ENCODE data around the gene JAGN1.
"Not testable (repeated sequence)": the region's sequence is repeated elsewhere in the genome, so short reads cannot be mapped to it uniquely, and the experiment has no call there.

DNA sequence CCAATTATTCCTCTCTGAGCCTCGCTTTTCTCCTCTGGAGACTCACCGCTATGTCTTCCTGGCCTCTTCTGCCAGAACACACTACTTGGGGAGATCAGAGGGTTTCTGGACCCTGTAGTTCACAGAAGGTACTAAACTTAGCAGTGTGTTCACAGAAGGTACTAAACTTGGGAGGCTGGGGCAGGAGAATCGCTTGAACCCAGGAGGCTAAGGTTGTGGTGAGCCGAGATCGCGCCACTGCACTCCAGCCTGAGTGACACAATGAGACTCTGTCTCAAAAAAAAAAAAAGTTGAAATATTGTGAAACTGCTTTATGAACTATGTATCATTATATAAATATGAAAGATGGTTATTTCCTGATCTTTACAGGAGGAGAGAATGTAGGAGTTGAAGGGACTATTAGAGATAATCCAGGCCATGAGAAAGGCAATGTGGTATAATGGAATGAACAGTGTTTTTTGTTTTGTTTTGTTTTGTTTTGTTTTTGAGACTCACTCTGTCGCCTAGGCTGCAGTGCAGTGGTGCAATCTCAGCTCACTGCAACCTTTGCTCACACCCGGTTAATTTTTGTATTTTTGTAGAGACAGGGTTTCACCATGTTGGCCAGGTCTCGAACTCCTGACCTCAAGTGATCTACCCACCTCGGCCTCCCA, 6.5 kb downstream of the JAGN1 start:
- TF ChIP-seq CTCF, POLR2A (IDR thresholded peaks at IDR 0.05): not testable (repeated sequence)
